ENCODE results near the gene CLIC3. TPM values are rescaled to one million over a fixed set of nuclear protein-coding genes. Genes with fewer than 3 reads are reported as not detected.

The CLIC3 gene
- total RNA-seq, 1 experiment from 2014 or later = 4.2 TPM

DNA sequence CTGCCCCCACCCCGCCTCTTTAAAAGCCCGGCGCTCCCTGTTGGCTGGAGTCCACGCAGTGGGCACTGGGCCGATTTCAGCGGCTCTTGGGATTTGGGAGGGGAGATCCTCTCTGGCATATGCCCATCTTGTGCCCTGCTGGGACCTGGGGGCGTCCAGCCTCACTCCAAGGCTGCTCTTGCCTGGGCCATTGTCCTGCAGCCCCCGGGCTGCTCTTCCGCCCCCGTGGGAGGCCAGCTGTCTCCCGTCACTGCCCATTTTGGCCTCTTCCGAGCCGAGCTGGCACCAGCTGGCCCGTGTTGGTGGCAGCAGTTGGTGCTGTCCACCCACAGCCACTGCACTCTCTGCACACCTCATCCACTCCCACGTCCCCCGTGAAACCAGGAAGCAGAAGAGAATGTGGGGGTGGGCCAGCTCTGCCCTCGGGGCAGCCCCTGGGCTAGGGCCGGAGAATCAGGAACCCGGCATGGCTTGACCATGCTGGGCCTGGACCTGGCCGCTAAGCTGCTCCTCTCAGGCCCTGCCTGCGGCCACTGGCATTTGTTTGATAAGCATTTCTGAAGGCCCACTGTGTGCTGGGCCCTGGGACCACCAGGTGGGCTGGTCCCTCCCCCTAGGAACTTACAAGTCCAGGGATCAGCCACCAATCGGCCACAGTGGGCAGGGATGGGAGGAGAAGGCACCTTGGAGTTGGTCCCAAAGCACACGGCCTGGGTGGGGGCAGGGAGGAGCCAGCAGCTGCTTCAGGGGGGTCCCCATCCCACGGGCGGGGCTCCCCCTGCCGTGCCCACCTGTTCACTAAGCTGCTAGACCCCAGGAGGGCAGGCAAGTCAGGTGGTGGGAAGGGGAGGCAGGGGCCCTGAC is 49.1 kb downstream of the CLIC3 start:
- POLR2A ChIA-PET = interaction anchor here (1.4 to 1.5 kb wide), 4 partner anchors 13 to 88 kb away, joined by 3 to 9 read pairs (median 7); partner anchors contain the start of gene PAXX

DNA sequence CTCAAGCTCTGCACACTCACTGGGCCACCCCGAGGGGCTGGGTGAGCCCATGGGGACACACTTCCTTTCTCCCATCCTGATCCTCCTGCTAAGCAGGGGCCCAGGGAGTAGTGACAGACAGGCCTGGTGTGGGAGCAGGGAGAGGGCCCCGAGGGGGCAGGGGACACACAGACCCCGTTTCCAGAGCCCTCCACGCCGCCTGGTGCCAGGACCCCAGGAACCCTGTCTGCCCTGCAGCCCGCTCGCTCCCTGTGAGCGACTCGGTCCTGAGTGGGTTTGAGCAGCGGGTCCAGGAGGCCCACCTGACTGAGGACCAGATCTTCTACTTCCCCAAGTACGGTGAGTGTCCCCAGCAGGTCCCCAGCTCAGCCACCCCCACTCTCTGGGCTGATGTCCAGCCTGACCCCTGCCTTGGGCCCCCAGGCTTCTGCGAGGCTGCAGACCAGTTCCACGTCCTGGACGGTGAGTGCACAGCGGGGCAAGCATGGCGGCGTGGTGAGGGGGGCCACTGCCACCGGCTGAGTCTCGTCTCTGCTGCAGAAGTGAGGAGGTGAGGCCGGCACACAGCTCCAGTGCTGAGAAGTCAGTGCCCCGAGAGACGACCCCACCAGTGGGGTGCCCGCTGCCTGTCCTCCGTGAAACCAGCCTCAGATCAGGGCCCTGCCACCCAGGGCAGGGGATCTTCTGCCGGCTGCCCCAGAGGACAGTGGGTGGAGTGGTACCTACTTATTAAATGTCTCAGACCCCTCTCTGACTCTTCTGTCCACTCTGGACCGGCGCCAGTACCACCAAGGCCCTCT is 49.9 kb downstream of the CLIC3 start:
- intact Hi-C loops (cut with micrococcal nuclease) = loop anchor here (10.0 kb wide), 1 partner anchor 102 kb away; the partner anchor contains the start of genes AJM1 and PHPT1
- Mint-ChIP-seq H3K9me3 (ENCODE audit: unreplicated experiment) (no peaks in the 10 kb centered on the region), H3K27me3 (ENCODE audit: insufficient read depth, unreplicated experiment) (no peaks in the 10 kb centered on the region), H3K4me3 (ENCODE audit: unreplicated experiment) (no peak overlapping the region), H3K36me3 (ENCODE audit: insufficient read depth, unreplicated experiment) (peaks cover 13% of the 10 kb centered on the region), H3K4me1 (ENCODE audit: insufficient read depth, unreplicated experiment) (no peaks in the 10 kb centered on the region), H3K27ac (ENCODE audit: low read depth, unreplicated experiment) (no peak overlapping the region)
- POLR2A ChIA-PET = no interaction called here
- no peak for DNase-seq (ENCODE audit: unreplicated experiment)
- TF ChIP-seq, protein P1, sequence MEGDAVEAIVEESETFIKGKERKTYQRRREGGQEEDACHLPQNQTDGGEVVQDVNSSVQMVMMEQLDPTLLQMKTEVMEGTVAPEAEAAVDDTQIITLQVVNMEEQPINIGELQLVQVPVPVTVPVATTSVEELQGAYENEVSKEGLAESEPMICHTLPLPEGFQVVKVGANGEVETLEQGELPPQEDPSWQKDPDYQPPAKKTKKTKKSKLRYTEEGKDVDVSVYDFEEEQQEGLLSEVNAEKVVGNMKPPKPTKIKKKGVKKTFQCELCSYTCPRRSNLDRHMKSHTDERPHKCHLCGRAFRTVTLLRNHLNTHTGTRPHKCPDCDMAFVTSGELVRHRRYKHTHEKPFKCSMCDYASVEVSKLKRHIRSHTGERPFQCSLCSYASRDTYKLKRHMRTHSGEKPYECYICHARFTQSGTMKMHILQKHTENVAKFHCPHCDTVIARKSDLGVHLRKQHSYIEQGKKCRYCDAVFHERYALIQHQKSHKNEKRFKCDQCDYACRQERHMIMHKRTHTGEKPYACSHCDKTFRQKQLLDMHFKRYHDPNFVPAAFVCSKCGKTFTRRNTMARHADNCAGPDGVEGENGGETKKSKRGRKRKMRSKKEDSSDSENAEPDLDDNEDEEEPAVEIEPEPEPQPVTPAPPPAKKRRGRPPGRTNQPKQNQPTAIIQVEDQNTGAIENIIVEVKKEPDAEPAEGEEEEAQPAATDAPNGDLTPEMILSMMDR (IDR thresholded peaks at IDR 0.05; ENCODE audit: unreplicated experiment) = no peak
- CTCF ChIA-PET = interaction anchor here (0.5 to 2.2 kb wide), 7 partner anchors 50 to 381 kb away, joined by 3 to 27 read pairs (median 3); partner anchors contain the start of genes ABCA2 and CLIC3
- no TSS peak for BruUV-seq (replicated peaks)

More for the DNA sequence above, 49.1 kb downstream of the CLIC3 start:
- Mint-ChIP-seq H3K27ac (ENCODE audit: low read depth, unreplicated experiment) (no peak overlapping the region), H3K27me3 (ENCODE audit: insufficient read depth, unreplicated experiment) (no peaks in the 10 kb centered on the region), H3K4me1 (ENCODE audit: insufficient read depth, unreplicated experiment) (no peaks in the 10 kb centered on the region), H3K9me3 (ENCODE audit: unreplicated experiment) (no peaks in the 10 kb centered on the region), H3K4me3 (ENCODE audit: unreplicated experiment) (no peak overlapping the region), H3K36me3 (ENCODE audit: insufficient read depth, unreplicated experiment) (peaks cover 5% of the 10 kb centered on the region)
- no peak for DNase-seq (ENCODE audit: unreplicated experiment)
- intact Hi-C loops (cut with micrococcal nuclease) = loop anchor here (10.0 kb wide), 1 partner anchor 102 kb away; the partner anchor contains the start of genes AJM1 and PHPT1
- no TSS peak for BruUV-seq (replicated peaks)
- TF ChIP-seq, protein P1 (IDR thresholded peaks at IDR 0.05; ENCODE audit: unreplicated experiment) = no peak
- CTCF ChIA-PET = interaction anchor here (0.6 to 2.2 kb wide), 18 partner anchors 17 to 340 kb away, joined by 3 to 27 read pairs (median 3); partner anchors contain the start of gene ABCA2

DNA sequence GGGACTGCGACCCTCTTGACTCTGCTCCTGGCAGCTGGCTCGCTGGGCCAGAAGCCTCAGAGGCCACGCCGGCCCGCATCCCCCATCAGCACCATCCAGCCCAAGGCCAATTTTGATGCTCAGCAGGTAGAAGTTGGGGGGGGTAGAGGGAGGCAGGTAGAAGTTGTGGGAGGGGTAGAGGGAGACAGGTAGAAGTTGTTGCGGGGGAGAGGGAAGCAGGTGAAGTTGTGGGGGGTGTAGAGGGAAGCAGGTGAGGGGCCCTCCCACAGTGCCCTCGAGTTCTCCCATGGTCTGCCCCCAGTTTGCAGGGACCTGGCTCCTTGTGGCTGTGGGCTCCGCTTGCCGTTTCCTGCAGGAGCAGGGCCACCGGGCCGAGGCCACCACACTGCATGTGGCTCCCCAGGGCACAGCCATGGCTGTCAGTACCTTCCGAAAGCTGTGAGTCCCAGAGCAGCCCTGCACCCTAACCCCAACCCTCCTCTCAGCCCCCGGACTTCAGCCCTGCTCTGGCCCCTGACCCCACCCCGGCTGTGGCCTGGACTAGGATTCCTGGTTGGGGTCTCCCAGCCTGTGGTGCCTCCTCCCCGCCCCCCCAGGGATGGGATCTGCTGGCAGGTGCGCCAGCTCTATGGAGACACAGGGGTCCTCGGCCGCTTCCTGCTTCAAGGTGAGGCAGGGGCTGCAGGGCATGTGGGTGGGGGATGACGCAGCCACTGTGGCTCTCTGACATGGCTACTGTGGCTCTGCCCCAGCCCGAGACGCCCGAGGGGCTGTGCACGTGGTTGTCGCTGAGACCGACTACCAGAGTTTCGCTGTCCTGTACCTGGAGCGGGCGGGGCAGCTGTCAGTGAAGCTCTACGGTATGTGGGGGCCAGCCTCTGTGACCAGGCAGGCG is 50.8 kb downstream of the CLIC3 start:
- ChIA-PET CTCF (interaction anchor here (0.5 to 1.2 kb wide), 8 partner anchors 51 to 380 kb away, joined by 3 to 5 read pairs (median 3); partner anchors contain the start of gene CLIC3), POLR2A (no interaction called here)
- TF ChIP-seq, protein P1 (IDR thresholded peaks at IDR 0.05; ENCODE audit: unreplicated experiment) = no peak
- Mint-ChIP-seq H3K4me3 (ENCODE audit: unreplicated experiment) (no peak overlapping the region), H3K4me1 (ENCODE audit: insufficient read depth, unreplicated experiment) (no peaks in the 10 kb centered on the region), H3K27ac (ENCODE audit: low read depth, unreplicated experiment) (no peak overlapping the region), H3K9me3 (ENCODE audit: unreplicated experiment) (no peaks in the 10 kb centered on the region), H3K27me3 (ENCODE audit: insufficient read depth, unreplicated experiment) (no peaks in the 10 kb centered on the region), H3K36me3 (ENCODE audit: insufficient read depth, unreplicated experiment) (peaks cover 20% of the 10 kb centered on the region)
- intact Hi-C loops (cut with micrococcal nuclease) = loop anchor here (10.0 kb wide), 1 partner anchor 101 kb away; the partner anchor contains the start of genes AJM1 and PHPT1
- no TSS peak for BruUV-seq (replicated peaks)
- no peak for DNase-seq (ENCODE audit: unreplicated experiment)

Other genes starting within 250 kb of the CLIC3 start
- not detected in 2 replicates for gene LCN6, start 248.0 kb downstream of the CLIC3 start, total RNA-seq (2022)
- not detected in 2 replicates for gene LCN8, start 238.3 kb downstream of the CLIC3 start, total RNA-seq (2022)
- gene LCN15, start 232.1 kb downstream of the CLIC3 start, total RNA-seq (2022) = not detected in 2 replicates
- gene TMEM141, start 205.2 kb downstream of the CLIC3 start, total RNA-seq (2022) = 56.0 and 70.4 TPM in 2 replicates
- 0.26 and 1.3 TPM in 2 replicates for gene CCDC183, start 200.2 kb downstream of the CLIC3 start, total RNA-seq (2022)
- gene RABL6, start 188.6 kb downstream of the CLIC3 start, total RNA-seq (2022) = 77.8 and 84.2 TPM in 2 replicates
- 5.6 and 5.7 TPM in 2 replicates for gene AJM1, start 154.1 kb downstream of the CLIC3 start, total RNA-seq (2022)
- 173 and 193 TPM in 2 replicates for gene PHPT1, start 147.2 kb downstream of the CLIC3 start, total RNA-seq (2022)
- gene MAMDC4, start 144.2 kb downstream of the CLIC3 start, total RNA-seq (2022) = 11.8 and 14.1 TPM in 2 replicates
- gene EDF1, start 130.3 kb downstream of the CLIC3 start, total RNA-seq (2022) = 480 and 581 TPM in 2 replicates
- gene TRAF2, start 110.1 kb downstream of the CLIC3 start, total RNA-seq (2022) = 10.7 and 14.1 TPM in 2 replicates
- gene FBXW5, start 51.8 kb downstream of the CLIC3 start, total RNA-seq (2022) = 88.8 and 100 TPM in 2 replicates
- gene C8G, start 51.3 kb downstream of the CLIC3 start, total RNA-seq (2022) = 1.0 and 1.1 TPM in 2 replicates
- 0.86 and 1.2 TPM in 2 replicates for gene LCN12, start 44.3 kb downstream of the CLIC3 start, total RNA-seq (2022)
- 1.1 and 1.8 TPM in 2 replicates for gene PTGDS, start 19.1 kb downstream of the CLIC3 start, total RNA-seq (2022)
- not detected in 2 replicates for gene LCNL1, start 13.6 kb downstream of the CLIC3 start, total RNA-seq (2022)
- 43.6 and 57.9 TPM in 2 replicates for gene PAXX, start 4.1 kb downstream of the CLIC3 start, total RNA-seq (2022)
- 20.0 and 21.7 TPM in 2 replicates for gene ABCA2, start 31.7 kb upstream of the CLIC3 start, total RNA-seq (2022)
- gene FUT7, start 35.5 kb upstream of the CLIC3 start, total RNA-seq (2022) = 0.12 TPM in 1 of 2 replicates, not detected in the other
- gene NPDC1, start 49.6 kb upstream of the CLIC3 start, total RNA-seq (2022) = 161 and 171 TPM in 2 replicates
- gene ENTPD2, start 57.5 kb upstream of the CLIC3 start, total RNA-seq (2022) = 13.4 and 31.5 TPM in 2 replicates
- gene SAPCD2, start 74.0 kb upstream of the CLIC3 start, total RNA-seq (2022) = 5.7 and 15.7 TPM in 2 replicates
- 1.0 and 3.7 TPM in 2 replicates for gene UAP1L1, start 80.9 kb upstream of the CLIC3 start, total RNA-seq (2022)
- 46.5 and 49.1 TPM in 2 replicates for gene MAN1B1, start 90.4 kb upstream of the CLIC3 start, total RNA-seq (2022)
- gene DPP7, start 118.2 kb upstream of the CLIC3 start, total RNA-seq (2022) = 139 and 157 TPM in 2 replicates
- 0.61 and 1.4 TPM in 2 replicates for gene GRIN1, start 142.6 kb upstream of the CLIC3 start, total RNA-seq (2022)
- gene LRRC26, start 173.5 kb upstream of the CLIC3 start, total RNA-seq (2022) = not detected in 2 replicates
- not detected in 2 replicates for gene TMEM210, start 175.5 kb upstream of the CLIC3 start, total RNA-seq (2022)
- 42.1 and 43.6 TPM in 2 replicates for gene ANAPC2, start 192.0 kb upstream of the CLIC3 start, total RNA-seq (2022)
- 81.4 and 82.6 TPM in 2 replicates for gene SSNA1, start 192.1 kb upstream of the CLIC3 start, total RNA-seq (2022)
- gene TPRN, start 204.2 kb upstream of the CLIC3 start, total RNA-seq (2022) = 12.6 and 13.4 TPM in 2 replicates
- gene TMEM203, start 209.1 kb upstream of the CLIC3 start, total RNA-seq (2022) = 31.4 and 35.6 TPM in 2 replicates
- gene NDOR1, start 209.1 kb upstream of the CLIC3 start, total RNA-seq (2022) = 16.6 and 18.0 TPM in 2 replicates
- 2.5 and 3.1 TPM in 2 replicates for gene RNF208, start 225.7 kb upstream of the CLIC3 start, total RNA-seq (2022)
- gene CYSRT1, start 228.6 kb upstream of the CLIC3 start, total RNA-seq (2022) = 1.4 and 1.8 TPM in 2 replicates
- gene RNF224, start 230.9 kb upstream of the CLIC3 start, total RNA-seq (2022) = 0.16 and 0.44 TPM in 2 replicates
- gene SLC34A3, start 234.3 kb upstream of the CLIC3 start, total RNA-seq (2022) = not detected in 2 replicates
- 171 and 180 TPM in 2 replicates for gene TUBB4B, start 244.7 kb upstream of the CLIC3 start, total RNA-seq (2022)